H1 (cell line): Measurements from ENCODE around the gene ZNF91. TPM values are rescaled to one million over a fixed set of nuclear protein-coding genes. Genes with fewer than 3 reads are reported as not detected.

ENCODE experiments used
- CTCF ChIA-PET: fragments of 300-600 bp; sonication (Branson Sonifier 250); formaldehyde crosslinking; loops from one replicate; lab custom pipeline; 2021; ENCODE audit not compliant: partially characterized antibody; lab: Charles Lee
- POLR2A ChIA-PET: fragments of 300-600 bp; sonication (Branson Sonifier 250); formaldehyde crosslinking; loops from one replicate; lab custom pipeline; 2021; ENCODE audit warnings: inconsistent platforms; ENCODE audit not compliant: partially characterized antibody; lab: Charles Lee
- DNase-seq, 2 experiments: peaks; one replicate each; pipeline versions ENCODE4 v3.0.0 to v3.0.0-alpha.2; 2010 to 2022; ENCODE audit warnings: low spot score in 2 of 2, low read depth in 1 of 2, mixed read lengths in 1 of 2
- FAIRE-seq: peaks from 2 replicates; lab custom pipeline; 2011; peaks lifted over from hg19 to GRCh38; lab: Jason Lieb, UNC
- H2AFZ ChIP-seq: 2 replicates; pipeline ENCODE4 v1.8.1; 2012; ENCODE audit warnings: low read length, inconsistent platforms
- H2AK5ac ChIP-seq: 2 replicates; pipeline ENCODE4 v1.6.1; 2013; ENCODE audit warnings: low read depth, low read length
- H2BK120ac ChIP-seq: replicated peaks from 2 replicates; pipeline ENCODE3; 2013; ENCODE audit warnings: low read depth, low read length, inconsistent platforms
- H2BK12ac ChIP-seq: 2 replicates; pipeline ENCODE4 v1.6.1; 2013; ENCODE audit warnings: low read depth, low read length
- H2BK15ac ChIP-seq: 2 replicates; pipeline ENCODE4 v1.6.1; 2013; ENCODE audit warnings: low read length
- H2BK20ac ChIP-seq: 2 replicates; pipeline ENCODE4 v1.6.1; 2013; ENCODE audit warnings: low read length
- H2BK5ac ChIP-seq: 2 replicates; pipeline ENCODE4 v1.6.1; 2013; ENCODE audit warnings: low read depth, low read length
- H3K14ac ChIP-seq: 2 replicates; pipeline ENCODE4 v1.6.1; 2013; ENCODE audit warnings: inconsistent platforms; ENCODE audit not compliant: insufficient read length
- H3K18ac ChIP-seq: 2 replicates; pipeline ENCODE4 v1.6.1; 2013; ENCODE audit warnings: low read length; ENCODE audit errors: extremely low read depth
- H3K23ac ChIP-seq: 2 replicates; pipeline ENCODE4 v1.6.1; 2013; ENCODE audit warnings: inconsistent platforms; ENCODE audit not compliant: insufficient read length
- H3K23me2 ChIP-seq: 2 replicates; pipeline ENCODE4 v1.6.1; 2013; ENCODE audit warnings: low read depth, low read length
- H3K27ac ChIP-seq: 2 replicates; pipeline ENCODE4 v1.6.1; 2011; ENCODE audit warnings: low read depth, low read length, inconsistent platforms
- H3K27me3 ChIP-seq, 4 experiments: replicated peaks in 1 of 4; 1 replicate in 1 of 4; 2 replicates in 3 of 4; pipeline versions ENCODE4 v1.6.1 to v1.8.1; 2011 to 2013; ENCODE audit warnings: low read length in 3 of 4, mild to moderate bottlenecking in 3 of 4, inconsistent platforms in 2 of 4, mixed read lengths in 2 of 4, moderate library complexity in 1 of 4; ENCODE audit not compliant: control insufficient read depth in 3 of 4, insufficient read depth in 3 of 4; ENCODE audit errors: extremely low read depth in 1 of 4
- H3K36me3 ChIP-seq, 4 experiments: 2 replicates each; pipeline versions ENCODE4 v1.6.1 to v1.8.1; 2011 to 2013; ENCODE audit warnings: mild to moderate bottlenecking in 4 of 4, low read length in 3 of 4, moderate library complexity in 2 of 4, control low read depth in 1 of 4, inconsistent platforms in 1 of 4; ENCODE audit not compliant: insufficient read depth in 4 of 4, control insufficient read depth in 2 of 4
- H3K4ac ChIP-seq: replicated peaks from 2 replicates; pipeline ENCODE3; 2013; ENCODE audit warnings: low read length, low read depth, mixed read lengths, inconsistent platforms; ENCODE audit not compliant: insufficient read length
- H3K4me1 ChIP-seq, 4 experiments: replicated peaks in 1 of 4; 1 replicate in 1 of 4; 2 replicates in 3 of 4; pipeline versions ENCODE4 v1.6.1 to v1.8.1; 2011 to 2013; ENCODE audit warnings: low read length in 3 of 4, inconsistent platforms in 2 of 4, mixed read lengths in 1 of 4; ENCODE audit not compliant: insufficient read depth in 4 of 4, control insufficient read depth in 3 of 4
- H3K4me2 ChIP-seq, 2 experiments: 2 replicates each; pipeline versions ENCODE4 v1.6.1 to v1.8.1; 2011 to 2013; ENCODE audit warnings: low read depth in 2 of 2, low read length in 2 of 2, control low read depth in 1 of 2, inconsistent platforms in 1 of 2, mild to moderate bottlenecking in 1 of 2; ENCODE audit not compliant: insufficient read depth in 1 of 2
- H3K4me3 ChIP-seq, 4 experiments: fragments of 200-600, 300-600 bp in 1 of 4; sonication (generic), shearing (Covaris generic), sonication (Bioruptor Twin) in 1 of 4; 2 replicates each; pipeline versions ENCODE4 v1.5.1 to v1.8.1; 2011 to 2016; ENCODE audit warnings: low read length in 4 of 4, low read depth in 3 of 4, control low read depth in 2 of 4, inconsistent platforms in 2 of 4, mild to moderate bottlenecking in 2 of 4, mixed read lengths in 1 of 4, moderate library complexity in 1 of 4; ENCODE audit not compliant: insufficient read depth in 2 of 4; ENCODE audit errors: extremely low read depth in 1 of 4
- H3K56ac ChIP-seq: replicated peaks from 2 replicates; pipeline ENCODE3; 2013; ENCODE audit warnings: low read depth, mild to moderate bottlenecking, mixed read lengths, low read length, inconsistent platforms; ENCODE audit not compliant: insufficient read length
- H3K79me1 ChIP-seq: 2 replicates; pipeline ENCODE4 v1.6.1; 2013; ENCODE audit warnings: low read depth, low read length, control low read depth
- H3K79me2 ChIP-seq, 2 experiments: 2 replicates each; pipeline versions ENCODE4 v1.6.1 to v1.8.1; 2012 to 2013; ENCODE audit warnings: low read length in 2 of 2, mild to moderate bottlenecking in 2 of 2, inconsistent platforms in 1 of 2; ENCODE audit not compliant: insufficient read depth in 2 of 2, control insufficient read depth in 1 of 2
- H3K9ac ChIP-seq, 4 experiments: replicated peaks in 1 of 4; 1 replicate in 1 of 4; 2 replicates in 3 of 4; pipeline versions ENCODE4 v1.6.1 to v1.8.1; 2011 to 2013; ENCODE audit warnings: low read depth in 3 of 4, low read length in 3 of 4, control low read depth in 2 of 4, mild to moderate bottlenecking in 2 of 4, moderate library complexity in 2 of 4, inconsistent platforms in 1 of 4; ENCODE audit errors: extremely low read depth in 1 of 4
- H3K9me3 ChIP-seq, 2 experiments: 2 replicates each; pipeline versions ENCODE4 v1.6.1 to v1.8.1; 2012 to 2013; ENCODE audit warnings: mild to moderate bottlenecking in 2 of 2, moderate library complexity in 2 of 2, control low read depth in 1 of 2, inconsistent platforms in 1 of 2, low read depth in 1 of 2, low read length in 1 of 2, mixed read lengths in 1 of 2; ENCODE audit not compliant: insufficient read depth in 2 of 2
- H4K20me1 ChIP-seq, 2 experiments: replicated peaks in 1 of 2; 2 replicates each; pipeline versions ENCODE3 to v1.8.1; 2011 to 2013; ENCODE audit warnings: inconsistent platforms in 2 of 2, low read length in 2 of 2, mild to moderate bottlenecking in 1 of 2; ENCODE audit not compliant: insufficient read depth in 2 of 2, control insufficient read depth in 1 of 2
- H4K5ac ChIP-seq: 2 replicates; pipeline ENCODE4 v1.6.1; 2013; ENCODE audit warnings: low read length, low read depth, mixed read lengths, inconsistent platforms; ENCODE audit not compliant: insufficient read length
- H4K8ac ChIP-seq: 2 replicates; pipeline ENCODE4 v1.8.0; 2013; ENCODE audit warnings: mild to moderate bottlenecking, moderate library complexity, low read length, inconsistent platforms; ENCODE audit not compliant: insufficient read depth; ENCODE audit errors: extremely low read depth
- H4K91ac ChIP-seq: replicated peaks from 2 replicates; pipeline ENCODE3; 2013; ENCODE audit warnings: low read length, mixed read lengths, inconsistent platforms; ENCODE audit not compliant: insufficient read length
- ASH2L ChIP-seq: fragments of 200-600, 300-600 bp; sonication (generic); IDR thresholded peaks from one replicate; pipeline ENCODE4 v1.7.1; 2017; ENCODE audit warnings: low read length
- BACH1 ChIP-seq: IDR thresholded peaks from 2 replicates; pipeline ENCODE4 v1.6.1; 2012; ENCODE audit warnings: low read length, improper control_type of control experiment
- CHD2 ChIP-seq: IDR thresholded peaks from 2 replicates; pipeline ENCODE4 v1.6.1; 2012; ENCODE audit warnings: low read length, improper control_type of control experiment
- CREB1 ChIP-seq: IDR thresholded peaks from 2 replicates; pipeline ENCODE4 v1.6.1; 2012; ENCODE audit warnings: inconsistent platforms
- CTBP2 ChIP-seq: IDR thresholded peaks from 2 replicates; pipeline ENCODE4 v1.7.0; 2011; ENCODE audit warnings: borderline replicate concordance, mild to moderate bottlenecking, moderate library complexity, mixed read lengths, low read length; ENCODE audit not compliant: insufficient read depth, insufficient read length
- GABPA ChIP-seq: IDR thresholded peaks from 2 replicates; pipeline ENCODE4 v1.6.1; 2011; ENCODE audit warnings: mild to moderate bottlenecking, low read length, moderate library complexity, borderline replicate concordance; ENCODE audit not compliant: insufficient read depth
- JUN ChIP-seq: IDR thresholded peaks from 2 replicates; pipeline ENCODE4 v1.6.1; 2011; ENCODE audit warnings: low read depth, mild to moderate bottlenecking, improper control_type of control experiment, low read length
- MAFK ChIP-seq: IDR thresholded peaks from 2 replicates; pipeline ENCODE4 v1.6.1; 2012; ENCODE audit warnings: low read depth, mild to moderate bottlenecking, improper control_type of control experiment, low read length
- NRF1 ChIP-seq: IDR thresholded peaks from 2 replicates; pipeline ENCODE4 v1.6.1; 2011; ENCODE audit warnings: mild to moderate bottlenecking, low read depth, low read length, improper control_type of control experiment
- TAF1 ChIP-seq: IDR thresholded peaks from 2 replicates; pipeline ENCODE4 v1.6.1; 2011; ENCODE audit warnings: mild to moderate bottlenecking, low read depth, low read length
- YY1 ChIP-seq: IDR thresholded peaks from 2 replicates; pipeline ENCODE4 v1.6.1; 2011; ENCODE audit warnings: low read depth, mild to moderate bottlenecking, low read length
- WGBS, 2 experiments: shearing (Covaris generic) in 1 of 2; methylation state at CpG; one replicate each; pipeline versions ENCODE4 v1.1.6 to v1.1.7; 2013 to 2015; ENCODE audit warnings: low lambda C conversion rate in 2 of 2, mixed read lengths in 2 of 2, inconsistent platforms in 1 of 2, low coverage in 1 of 2, missing lambda C conversion rate in 1 of 2; ENCODE audit not compliant: insufficient replicate concordance in 2 of 2, insufficient coverage in 1 of 2, insufficient read length in 1 of 2; ENCODE audit errors: extremely low coverage in 1 of 2, missing lambda C conversion rate in 1 of 2; 5-methylcytosine and 5-hydroxymethylcytosine counted together
- polyA plus RNA-seq, 7 experiments: library from polyadenylated mRNA; depleted of rRNA in 3 of 7; stranded (reverse) in 5 of 7; unstranded in 2 of 7; fragments of >200 nt in 5 of 7; fragments of 200-250 nt in 2 of 7; gene quantifications; 1 replicate in 5 of 7; 2 replicates in 1 of 7; 4 replicates in 1 of 7; pipeline versions ENCODE4 v1.2.1 to v1.2.3, GENCODE V29; 2011 to 2013; ENCODE audit warnings: missing spikeins in 2 of 7, mixed read lengths in 2 of 7
- total RNA-seq: library from RNA; stranded (reverse); fragmentation: NEBNext Ultra II Directional; extraction: Animal tissue kit (Norgen Biotek cat#: 25700); gene quantifications from 2 replicates; pipeline ENCODE4 v1.2.1, GENCODE V29; 2021
- TF ChIP-seq, protein P1 (sequence below): IDR thresholded peaks from 2 replicates; pipeline ENCODE4 v1.6.1; 2011; ENCODE audit warnings: low read length, improper control_type of control experiment

Gene ZNF91
- total and polyA plus RNA-seq, 2 of the 8 experiments (the other 6 are each of a cell fraction or from before 2014, with no cell fraction given): 16.5 to 35.1 TPM

DNA sequence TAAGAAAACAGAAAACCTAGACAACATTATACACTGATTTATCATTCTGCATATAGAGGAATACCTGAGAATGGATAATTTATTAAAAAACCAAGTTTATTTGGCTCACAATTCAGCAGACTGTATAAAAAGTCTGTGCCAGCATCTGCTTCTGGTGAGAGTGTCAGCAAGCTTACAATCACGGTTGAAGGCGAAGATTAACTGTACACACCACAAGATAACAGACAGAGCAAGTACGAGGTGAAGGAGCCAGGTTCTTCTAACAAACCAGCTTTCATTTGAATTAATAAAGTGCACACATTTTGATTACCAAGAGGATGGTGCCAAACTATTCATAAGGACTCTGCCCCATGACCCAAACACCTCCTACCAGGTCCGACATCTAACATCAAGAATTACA, 28.8 kb downstream of the ZNF91 start:
- Histone ChIP-seq H3K9me3 (peaks cover 50 to 56% of the 10 kb centered on the region in 2 experiments), H2BK15ac (no peak overlapping the region), H2BK5ac (no peak overlapping the region), H4K5ac (no peak overlapping the region), H4K91ac (no peak overlapping the region), H3K4me3 (no peak overlapping the region; a peak in 1 of 8 replicates), H3K79me2 (no peaks in the 10 kb centered on the region; a peak in 1 of 4 replicates), H2BK120ac (no peak overlapping the region), H4K20me1 (no peaks in the 10 kb centered on the region), H3K4me1 (no peaks in the 10 kb centered on the region), H2BK12ac (no peak overlapping the region), H3K23ac (no peak overlapping the region), H2AFZ (no peak overlapping the region), H3K14ac (no peak overlapping the region), H2AK5ac (no peak overlapping the region), H3K56ac (no peak overlapping the region), H2BK20ac (no peak overlapping the region), H3K27ac (no peak overlapping the region)
- DNase-seq (no peak), FAIRE-seq (no peak)
- WGBS, 2 experiments: 94% methylated on average over 4 of the region's 4 CpGs; no CpG with 5 or more reads in 1 of the 2 experiments
- no peak for TF ChIP-seq NRF1
- no peak for TF ChIP-seq CHD2
- TF ChIP-seq GABPA: no peak
- TF ChIP-seq CREB1: no peak
- TF ChIP-seq, protein P1, sequence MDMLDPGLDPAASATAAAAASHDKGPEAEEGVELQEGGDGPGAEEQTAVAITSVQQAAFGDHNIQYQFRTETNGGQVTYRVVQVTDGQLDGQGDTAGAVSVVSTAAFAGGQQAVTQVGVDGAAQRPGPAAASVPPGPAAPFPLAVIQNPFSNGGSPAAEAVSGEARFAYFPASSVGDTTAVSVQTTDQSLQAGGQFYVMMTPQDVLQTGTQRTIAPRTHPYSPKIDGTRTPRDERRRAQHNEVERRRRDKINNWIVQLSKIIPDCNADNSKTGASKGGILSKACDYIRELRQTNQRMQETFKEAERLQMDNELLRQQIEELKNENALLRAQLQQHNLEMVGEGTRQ: no peak
- no peak for TF ChIP-seq CTBP2
- no peak for TF ChIP-seq MAFK
- no peak for TF ChIP-seq TAF1
- TF ChIP-seq YY1: no peak
- no peak for TF ChIP-seq ASH2L
- TF ChIP-seq JUN: no peak
- TF ChIP-seq BACH1: no peak
- TF ChIP-seq, all 59 proteins: peak for 0
- ChIA-PET CTCF (no interaction called here), POLR2A (no interaction called here)
- H3K27me3 ChIP-seq: no peaks in the 10 kb centered on the region
- H4K8ac ChIP-seq: no peak overlapping the region
- no peak overlapping the region for H3K4me2 ChIP-seq
- H3K18ac ChIP-seq: no peak overlapping the region
- H3K23me2 ChIP-seq: no peaks in the 10 kb centered on the region
- no peaks in the 10 kb centered on the region for H3K79me1 ChIP-seq
- H3K9ac ChIP-seq: no peak overlapping the region
- H3K4ac ChIP-seq: no peak overlapping the region
- H3K36me3 ChIP-seq: peaks cover 0 to 68% (median 26%) of the 10 kb centered on the region in 4 experiments; a peak in 5 of 8 replicates
